Measurements from ENCODE around the gene PBXIP1.
A peak's percentile ranks its signal among the peaks of the same experiment; 100 is the strongest.

- TF ChIP-seq CTCF (IDR thresholded peaks at IDR 0.05 in 2 of 3, conservative IDR thresholded peaks at IDR 0.05 in 1 of 3; ENCODE audit: control insufficient read depth in 2 of 3, extremely low read depth in 1 of 3, insufficient read depth in 1 of 3, low read depth in 3 of 3, low read length in 3 of 3) (no peak), MAX (IDR thresholded peaks at IDR 0.05; ENCODE audit: low read depth, low read length) (no peak), HCFC1 (IDR thresholded peaks at IDR 0.05; ENCODE audit: low read length) (no peak), SRF (IDR thresholded peaks at IDR 0.05; ENCODE audit: low read depth in 2 of 2, low read length in 2 of 2) (peak in 1 of 2 experiments; percentile 88; a peak in 2 of 4 replicates), YY1 (IDR thresholded peaks at IDR 0.05; ENCODE audit: low read depth, low read length) (no peak), EED (IDR thresholded peaks at IDR 0.05; ENCODE audit: low read depth) (no peak; the same call in 1 of the 2 replicates), HDGF (IDR thresholded peaks at IDR 0.05) (no peak)
Measured at GRCh38 chr1:154955039-154955717, 721 bp downstream of the PBXIP1 start.
